CD4-positive, alpha-beta T cell (primary cell): Measurements from ENCODE around the gene PRDM16. TPM values are rescaled to one million over a fixed set of nuclear protein-coding genes. Genes with fewer than 3 reads are reported as not detected.

Source experiments
- ATAC-seq: fragments of 200-7000 bp; cut with Tn5 transposase; one replicate; pipeline ENCODE4 v1.10.0; 2022; ENCODE audit warnings: mild to moderate bottlenecking; ENCODE audit not compliant: poor library complexity
- CTCF ChIA-PET: fragments of 350-600 bp; sonication (Branson Sonifier 250); formaldehyde crosslinking; loops from one replicate; lab custom pipeline; 2021; ENCODE audit warnings: antibody characterized with exemption, inconsistent platforms; lab: Charles Lee
- POLR2A ChIA-PET: fragments of 350-600 bp; sonication (Branson Sonifier 250); formaldehyde crosslinking; loops from one replicate; lab custom pipeline; 2021; ENCODE audit warnings: antibody characterized with exemption, inconsistent platforms; lab: Charles Lee
- DNase-seq, 14 experiments: peaks; one replicate each; pipeline ENCODE4 v3.0.0-alpha.2; 2013 to 2020; ENCODE audit warnings: mixed read lengths in 2 of 14
- H3K27ac ChIP-seq, 2 donors: one replicate each; pipeline versions ENCODE4 v1.5.1 to v1.7.0; 2013; ENCODE audit warnings: low read length in 2 of 2, low read depth in 1 of 2, mild to moderate bottlenecking in 1 of 2
- H3K27me3 ChIP-seq, 2 experiments: 1 replicate in 1 of 2; 2 replicates in 1 of 2; pipeline versions ENCODE4 v1.6.1 to v1.7.0; 2013; ENCODE audit warnings: low read length in 2 of 2, control low read depth in 1 of 2, mild to moderate bottlenecking in 1 of 2, moderate library complexity in 1 of 2; ENCODE audit not compliant: insufficient read depth in 2 of 2, control insufficient read depth in 1 of 2
- H3K36me3 ChIP-seq: one replicate; pipeline ENCODE4 v1.6.1; 2013; ENCODE audit warnings: low read length, control low read depth; ENCODE audit not compliant: insufficient read depth
- H3K4me1 ChIP-seq: one replicate; pipeline ENCODE4 v1.6.1; 2013; ENCODE audit warnings: low read length, control low read depth; ENCODE audit not compliant: insufficient read depth
- H3K4me3 ChIP-seq: one replicate; pipeline ENCODE4 v1.5.1; 2013; ENCODE audit warnings: mild to moderate bottlenecking, low read length, moderate library complexity
- H3K9me3 ChIP-seq, 2 experiments: 1 replicate in 1 of 2; 2 replicates in 1 of 2; pipeline versions ENCODE4 v1.6.1 to v1.7.0; 2013; ENCODE audit warnings: low read length in 2 of 2, mild to moderate bottlenecking in 2 of 2, control low read depth in 1 of 2, moderate library complexity in 1 of 2; ENCODE audit not compliant: control insufficient read depth in 1 of 2, insufficient read depth in 1 of 2
- H3K27ac Mint-ChIP-seq: one replicate; pipeline ENCODE4 v1.8.0; 2020; ENCODE audit warnings: mixed read lengths
- H3K27me3 Mint-ChIP-seq: one replicate; pipeline ENCODE4 v1.8.0; 2021; ENCODE audit warnings: mixed read lengths
- H3K36me3 Mint-ChIP-seq: one replicate; pipeline ENCODE4 v1.8.0; 2021; ENCODE audit warnings: low read depth, mixed read lengths
- H3K4me1 Mint-ChIP-seq: one replicate; pipeline ENCODE4 v1.8.0; 2021; ENCODE audit warnings: low read depth, mixed read lengths
- H3K4me3 Mint-ChIP-seq: one replicate; pipeline ENCODE4 v1.8.0; 2020; ENCODE audit warnings: mild to moderate bottlenecking, mixed read lengths
- H3K9me3 Mint-ChIP-seq: one replicate; pipeline ENCODE4 v1.8.0; 2020; ENCODE audit warnings: mixed read lengths
- CTCF ChIP-seq: fragments of 200-600 bp; IDR thresholded peaks from one replicate; pipeline ENCODE4 v1.8.0; 2022; ENCODE audit warnings: antibody characterized with exemption, mild to moderate bottlenecking
- intact Hi-C, 2 experiments: fragments of 100-400 bp; cut with DNase I in 1 of 2; cut with micrococcal nuclease in 1 of 2; formaldehyde crosslinking; loops; one replicate each; pipeline versions ENCODE4 v1.15.1 to v1.9.0; 2023 to 2025; cut with DNase I, micrococcal nuclease
- total RNA-seq, 174 experiments: library from RNA in 2 of 174; stranded (reverse) in 2 of 174; gene quantifications; one replicate each; pipeline ENCODE4 v1.2.3 and lab custom pipeline; 2021 to 2026

Gene PRDM16
- total RNA-seq, 2 experiments from 2014 or later = not detected

GRCh38 chr1:3236955-3237354, 168.0 kb downstream of the PRDM16 start:
- CTCF ChIA-PET = no interaction called here
- H3K4me3 Mint-ChIP-seq = no peak overlapping the region
- no peak for TF ChIP-seq CTCF

GRCh38 chr1:3237570-3237969, 168.6 kb downstream of the PRDM16 start:
- H3K27me3 ChIP-seq = peaks cover 0 to 2% of the 10 kb centered on the region in 2 experiments
- Mint-ChIP-seq H3K4me1 (no peaks in the 10 kb centered on the region), H3K27ac (no peak overlapping the region), H3K27me3 (no peaks in the 10 kb centered on the region), H3K36me3 (no peaks in the 10 kb centered on the region), H3K4me3 (no peak overlapping the region), H3K9me3 (no peaks in the 10 kb centered on the region)
- CTCF ChIA-PET = no interaction called here
- no peak for DNase-seq
- intact Hi-C loops = no loop called here
- no peak overlapping the region for H3K4me3 ChIP-seq
- POLR2A ChIA-PET = no interaction called here
- TF ChIP-seq CTCF = no peak
- H3K9me3 ChIP-seq = peaks cover 0 to 13% of the 10 kb centered on the region in 2 experiments
- no peak overlapping the region for H3K27ac ChIP-seq
- no peak for ATAC-seq
- H3K36me3 ChIP-seq = no peaks in the 10 kb centered on the region
- no peaks in the 10 kb centered on the region for H3K4me1 ChIP-seq

More at GRCh38 chr1:3236955-3237354, 168.0 kb downstream of the PRDM16 start:
- Mint-ChIP-seq H3K36me3 (no peaks in the 10 kb centered on the region), H3K27ac (no peak overlapping the region), H3K9me3 (no peaks in the 10 kb centered on the region), H3K27me3 (no peaks in the 10 kb centered on the region), H3K4me1 (no peaks in the 10 kb centered on the region)
- Histone ChIP-seq H3K4me1 (no peaks in the 10 kb centered on the region), H3K27ac (no peak overlapping the region), H3K4me3 (no peak overlapping the region), H3K9me3 (peaks cover 0 to 13% of the 10 kb centered on the region in 2 experiments), H3K27me3 (peaks cover 0 to 2% of the 10 kb centered on the region in 2 experiments), H3K36me3 (no peaks in the 10 kb centered on the region)
- intact Hi-C loops = no loop called here
- DNase-seq = no peak
- ATAC-seq = no peak
- POLR2A ChIA-PET = no interaction called here

- DNase-seq (no peak), ATAC-seq (no peak)
- Mint-ChIP-seq H3K4me1 (no peaks in the 10 kb centered on the region), H3K9me3 (no peaks in the 10 kb centered on the region), H3K36me3 (no peaks in the 10 kb centered on the region), H3K27me3 (no peaks in the 10 kb centered on the region), H3K4me3 (no peak overlapping the region), H3K27ac (no peak overlapping the region)
- H3K4me3 ChIP-seq = no peak overlapping the region
- ChIA-PET CTCF (no interaction called here), POLR2A (no interaction called here)
- H3K27ac ChIP-seq = no peak overlapping the region
- no peaks in the 10 kb centered on the region for H3K4me1 ChIP-seq
- no peak for TF ChIP-seq CTCF
- H3K36me3 ChIP-seq = no peaks in the 10 kb centered on the region
- H3K9me3 ChIP-seq = peaks cover 0 to 13% of the 10 kb centered on the region in 2 experiments
- no peaks in the 10 kb centered on the region for H3K27me3 ChIP-seq
- intact Hi-C loops = no loop called here
Observed at GRCh38 chr1:3237994-3238702, 169.1 kb downstream of the PRDM16 start.
